MV-4-11 (cell line): ENCODE results near the gene PSKH1.
"Not testable (repeated sequence)": the region's sequence is repeated elsewhere in the genome, so short reads cannot be mapped to it uniquely, and the experiment has no call there.

Experiments
- DNase-seq: peaks from one replicate; lab custom pipeline; 2025; lab: John Stamatoyannopoulos, UW

Gene PSKH1

GRCh38 chr16:67961551-67961957 is 68.5 kb downstream of the PSKH1 start:
- DNase-seq: no peak

GRCh38 chr16:67962135-67962534 is 69.1 kb downstream of the PSKH1 start:
- no peak for DNase-seq

- DNase-seq: no peak
These were observed 70.2 kb downstream of the PSKH1 start for GRCh38 chr16:67963292-67963661.

- no peak for DNase-seq
These were observed 70.7 kb downstream of the PSKH1 start for GRCh38 chr16:67963662-67964321.

DNA sequence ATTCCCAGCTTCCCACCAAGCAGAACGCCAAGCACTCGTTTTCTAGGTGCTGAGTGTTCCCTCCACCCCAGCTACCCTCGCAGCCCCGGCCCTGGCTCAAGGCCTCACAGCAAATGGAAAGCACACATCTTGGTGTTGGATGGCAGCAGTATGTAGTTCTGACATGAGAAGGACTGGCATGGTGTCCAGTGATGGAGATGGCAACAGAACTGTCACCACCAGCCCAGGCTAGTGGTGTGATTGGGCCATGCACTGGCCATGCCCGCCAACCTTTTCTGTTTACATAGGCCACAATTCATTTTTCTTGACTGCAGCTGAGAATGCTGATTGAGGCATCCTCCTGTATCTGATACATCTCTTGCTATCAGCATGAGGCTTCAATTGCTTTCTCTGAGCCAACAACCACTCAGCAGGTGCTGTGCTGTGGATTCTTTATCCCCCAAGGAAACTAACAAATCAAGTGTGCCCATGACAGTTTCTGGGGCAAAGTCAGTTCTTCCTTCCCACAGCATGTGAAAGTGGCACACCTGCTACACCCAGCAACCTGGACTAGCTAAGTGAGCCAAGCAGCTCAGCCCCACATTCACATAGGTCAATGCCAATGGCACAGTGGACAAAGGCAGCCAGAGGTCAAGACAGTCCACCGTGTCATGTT is 71.5 kb downstream of the PSKH1 start:
- no peak for DNase-seq

GRCh38 chr16:67965668-67966548 is 72.9 kb downstream of the PSKH1 start:
- DNase-seq: no peak

DNA sequence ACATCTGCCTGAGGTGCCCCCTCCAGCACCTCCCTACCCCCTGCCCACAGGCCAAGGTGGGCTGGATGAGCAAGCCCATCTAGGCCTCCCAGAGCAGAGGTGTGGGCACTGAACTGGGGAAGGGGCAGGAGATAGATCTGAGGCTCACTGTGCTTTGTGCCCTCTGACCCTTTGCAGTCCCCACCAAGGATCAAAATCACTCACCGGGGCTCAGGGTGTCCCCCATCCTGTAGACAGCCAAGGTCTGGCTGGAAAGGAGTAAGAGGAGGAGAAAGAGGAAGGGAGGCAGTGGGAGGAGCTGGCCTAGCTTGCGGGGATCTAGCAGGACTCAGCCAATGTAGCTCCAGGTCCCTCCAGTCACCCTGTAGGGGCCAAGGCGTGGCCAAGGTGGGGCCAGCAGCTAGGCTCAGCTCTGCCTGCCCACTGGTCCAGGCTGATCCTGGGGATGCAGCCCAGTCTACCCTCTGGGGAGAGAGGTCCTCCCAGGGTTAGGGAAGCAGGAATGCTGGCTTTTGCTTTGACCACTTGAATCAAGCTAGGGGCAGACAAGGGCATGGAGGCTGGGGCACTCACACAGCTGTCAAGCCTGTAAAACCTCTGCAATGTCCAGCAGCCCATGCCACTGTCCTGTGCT is 73.6 kb downstream of the PSKH1 start:
- DNase-seq: peak; percentile 51

- no peak for DNase-seq
These were observed 74.3 kb downstream of the PSKH1 start for GRCh38 chr16:67967183-67967957.

GRCh38 chr16:67967958-67968399 is 74.9 kb downstream of the PSKH1 start:
- peak; percentile 34 for DNase-seq

GRCh38 chr16:67968400-67969253 is 75.6 kb downstream of the PSKH1 start, which contains the start of gene SLC12A4:
SLC12A4 (minus strand) TSS chr16:67968637; CDS start chr16:67968553, 84 bp downstream.
- peak; percentile 74 for DNase-seq

GRCh38 chr16:67969254-67970039 is 76.4 kb downstream of the PSKH1 start:
- DNase-seq: peak; percentile 23

GRCh38 chr16:67971111-67971510 is 78.1 kb downstream of the PSKH1 start:
- no peak for DNase-seq

- not testable (repeated sequence) for DNase-seq
These were observed 79.2 kb downstream of the PSKH1 start for GRCh38 chr16:67972285-67972684.

- DNase-seq: no peak
These were observed 82.5 kb downstream of the PSKH1 start for GRCh38 chr16:67975321-67976105.

DNA sequence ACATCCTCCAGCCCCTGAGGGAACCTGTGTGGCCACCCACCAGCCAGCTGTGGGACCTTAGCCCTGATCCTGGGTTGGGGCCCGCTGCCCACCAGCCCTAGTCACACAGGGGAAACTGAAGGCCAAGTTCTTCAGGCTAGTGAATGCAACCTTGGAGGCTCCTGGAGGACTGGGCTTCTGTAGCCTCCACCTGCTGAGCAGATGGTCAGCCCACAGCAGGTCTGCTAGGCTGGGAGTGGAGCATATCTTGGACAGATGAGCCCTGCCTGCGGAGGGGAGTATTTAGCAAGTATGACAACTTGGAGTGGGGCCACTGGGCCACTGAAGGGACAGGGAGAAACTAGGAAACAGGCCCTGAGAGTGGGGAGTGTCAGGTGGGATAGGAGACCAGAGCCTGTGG is 83.2 kb downstream of the PSKH1 start:
- no peak for DNase-seq

GRCh38 chr16:67977005-67977404 is 84.0 kb downstream of the PSKH1 start:
- DNase-seq: no peak

DNA sequence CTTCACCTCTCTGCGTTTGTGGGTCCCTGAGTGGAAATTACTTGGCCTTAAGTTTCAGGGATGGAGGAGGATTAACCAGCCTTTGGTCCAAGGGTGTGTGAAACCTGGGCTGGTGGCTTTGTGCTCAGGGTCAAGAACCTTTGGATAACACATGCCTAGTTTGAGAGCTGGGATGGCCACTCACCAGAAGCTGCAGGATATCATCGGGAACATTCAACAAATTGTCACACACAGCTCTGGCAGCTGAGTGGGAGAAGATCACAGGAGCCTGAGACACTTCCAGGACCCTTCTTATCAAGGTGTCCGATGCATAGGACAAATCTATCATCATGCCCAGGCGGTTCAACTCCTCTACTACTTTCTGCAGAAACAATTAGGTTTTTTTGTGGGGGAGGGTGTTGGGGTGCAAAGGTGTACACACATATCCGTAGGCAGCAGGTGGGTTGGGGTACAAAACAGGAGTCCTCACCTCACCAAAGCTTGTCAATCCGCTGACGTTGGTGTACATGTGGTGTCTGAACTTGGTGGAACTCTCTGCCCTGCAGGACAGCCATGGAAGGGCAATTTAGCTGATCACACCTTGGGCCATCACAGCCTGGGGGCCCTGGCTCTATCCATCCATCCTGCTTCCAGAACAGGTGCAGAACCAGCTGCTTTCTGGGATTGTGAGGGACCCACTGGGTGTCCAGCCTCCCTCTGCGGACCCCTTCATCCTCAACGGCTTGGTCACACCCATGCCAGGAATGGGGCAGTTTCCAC is 84.6 kb downstream of the PSKH1 start:
- DNase-seq: no peak
